ENCODE data around the gene FYN.

Gene FYN

GRCh38 chr6:111617149-111617548, 256.1 kb downstream of the FYN start:
- no peaks in the 10 kb centered on the region for H3K27me3 ChIP-seq (ENCODE audit: insufficient read depth, low read length)
- H3K4me1 ChIP-seq (ENCODE audit: insufficient read depth, low read length) = peaks cover 2% of the 10 kb centered on the region
- no peak overlapping the region for H2AFZ ChIP-seq (ENCODE audit: low read depth, low read length)
- peaks cover 3% of the 10 kb centered on the region for H3K9me3 ChIP-seq (ENCODE audit: low read length)
- no peak overlapping the region for H3K4me3 ChIP-seq (ENCODE audit: low read length)
- H3K36me3 ChIP-seq (ENCODE audit: insufficient read depth, low read length) = no peaks in the 10 kb centered on the region

DNA sequence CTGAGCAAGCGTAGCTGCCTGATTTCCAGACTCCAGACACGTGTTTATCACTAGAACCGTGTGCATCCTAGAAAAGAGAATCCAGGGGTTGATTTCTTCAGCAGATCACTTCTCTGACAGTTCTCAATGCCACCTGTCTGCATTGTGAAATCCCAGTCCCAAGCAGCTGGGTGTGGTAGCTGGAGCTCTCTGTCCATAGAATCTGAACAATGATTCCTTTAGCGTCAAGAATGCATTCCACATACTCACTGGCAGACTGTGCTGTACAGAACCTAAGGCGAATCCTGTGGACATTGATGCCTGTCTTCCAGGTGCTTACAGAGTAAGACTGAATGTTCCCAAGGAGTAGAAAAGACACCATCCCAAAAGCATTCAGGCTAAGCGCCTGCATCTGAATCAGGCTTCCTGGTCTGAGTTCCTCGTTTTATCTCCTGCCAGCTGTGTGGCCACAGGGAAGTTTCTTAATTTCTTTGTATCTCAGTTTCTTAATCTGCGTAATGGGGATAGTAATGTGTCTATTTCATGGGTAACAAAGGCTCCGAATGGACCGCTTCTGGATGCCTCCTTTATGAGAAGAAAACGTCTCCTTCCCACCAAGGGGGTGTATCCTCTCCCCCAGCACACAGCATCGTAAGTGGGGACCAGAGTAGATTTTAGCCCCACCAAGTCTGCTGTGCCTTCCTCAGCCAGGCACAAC, 257.2 kb downstream of the FYN start:
- Histone ChIP-seq H3K9me3 (ENCODE audit: low read length) (peaks cover 3% of the 10 kb centered on the region), H3K27me3 (ENCODE audit: insufficient read depth, low read length) (no peaks in the 10 kb centered on the region), H3K36me3 (ENCODE audit: insufficient read depth, low read length) (no peaks in the 10 kb centered on the region), H2AFZ (ENCODE audit: low read depth, low read length) (no peak overlapping the region), H3K4me1 (ENCODE audit: insufficient read depth, low read length) (peaks cover 2% of the 10 kb centered on the region), H3K4me3 (ENCODE audit: low read length) (no peak overlapping the region)

GRCh38 chr6:111614833-111615582, 258.2 kb downstream of the FYN start:
- Histone ChIP-seq H3K4me1 (ENCODE audit: insufficient read depth, low read length) (peaks cover 2% of the 10 kb centered on the region), H3K36me3 (ENCODE audit: insufficient read depth, low read length) (no peaks in the 10 kb centered on the region), H3K4me3 (ENCODE audit: low read length) (no peak overlapping the region), H2AFZ (ENCODE audit: low read depth, low read length) (no peak overlapping the region), H3K9me3 (ENCODE audit: low read length) (peaks cover 3% of the 10 kb centered on the region), H3K27me3 (ENCODE audit: insufficient read depth, low read length) (no peaks in the 10 kb centered on the region)

DNA sequence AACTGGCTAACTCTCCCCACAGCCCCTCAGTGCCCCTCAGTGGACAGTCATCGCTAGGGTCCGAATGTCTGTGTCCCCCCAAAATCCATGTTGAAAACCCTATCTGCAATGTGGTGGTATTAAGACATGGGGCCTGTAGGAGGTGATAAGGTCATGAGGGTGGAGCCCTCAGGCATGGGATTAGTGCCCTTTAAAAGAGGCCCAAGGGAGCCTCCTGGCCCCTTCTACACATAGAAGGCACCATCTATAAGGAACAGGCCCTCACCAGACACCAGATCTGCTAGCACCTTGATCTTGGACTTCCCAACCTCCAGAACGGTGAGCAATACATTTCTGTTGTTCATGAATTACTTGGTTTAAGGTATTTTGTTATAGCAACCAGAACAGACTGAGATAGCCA, 260.9 kb downstream of the FYN start:
- H3K36me3 ChIP-seq (ENCODE audit: insufficient read depth, low read length) = no peaks in the 10 kb centered on the region
- no peak overlapping the region for H3K4me3 ChIP-seq (ENCODE audit: low read length)
- H3K27me3 ChIP-seq (ENCODE audit: insufficient read depth, low read length) = no peaks in the 10 kb centered on the region
- peaks cover 3% of the 10 kb centered on the region for H3K9me3 ChIP-seq (ENCODE audit: low read length)
- no peak overlapping the region for H2AFZ ChIP-seq (ENCODE audit: low read depth, low read length)
- H3K4me1 ChIP-seq (ENCODE audit: insufficient read depth, low read length) = peaks cover 4% of the 10 kb centered on the region

- Histone ChIP-seq H3K27me3 (ENCODE audit: insufficient read depth, low read length) (no peaks in the 10 kb centered on the region), H3K36me3 (ENCODE audit: insufficient read depth, low read length) (no peaks in the 10 kb centered on the region), H3K4me1 (ENCODE audit: insufficient read depth, low read length) (peaks cover 9% of the 10 kb centered on the region), H3K4me3 (ENCODE audit: low read length) (no peak overlapping the region), H2AFZ (ENCODE audit: low read depth, low read length) (no peak overlapping the region), H3K9me3 (ENCODE audit: low read length) (peaks cover 3% of the 10 kb centered on the region)
These were observed 262.6 kb downstream of the FYN start for GRCh38 chr6:111610548-111611172.

Data from neuron (in vitro differentiated cells).